Measurements from ENCODE around the gene KIF2B. TPM values are rescaled to one million over a fixed set of nuclear protein-coding genes. Genes with fewer than 3 reads are reported as not detected.

The KIF2B gene
- total RNA-seq (not detected in 2 replicates), polyA plus RNA-seq (not detected in 2 replicates), polyA minus RNA-seq (not detected in 2 replicates)
- not detected for total RNA-seq (2013)

GRCh38 chr17:53822764-53823163 is at the start of gene KIF2B:
KIF2B (plus strand) TSS chr17:53822927; CDS start chr17:53823034, 107 bp downstream.
- no peaks in the 10 kb centered on the region for H4K20me1 ChIP-seq (ENCODE audit: control insufficient read depth, insufficient read depth, low read length, poor library complexity, severe bottlenecking)
- no peaks in the 10 kb centered on the region for H3K4me1 Mint-ChIP-seq
- no peaks in the 10 kb centered on the region for H3K79me2 ChIP-seq (ENCODE audit: control insufficient read depth, insufficient read depth, low read length)
- H3K4me3 Mint-ChIP-seq: no peak within 1 kb of the TSS
- no peaks in the 10 kb centered on the region for H3K27me3 Mint-ChIP-seq
- no peak within 1 kb of the TSS for H3K27ac Mint-ChIP-seq
- no peak for TF ChIP-seq EZH2 (IDR thresholded peaks at IDR 0.05; ENCODE audit: borderline replicate concordance, insufficient read depth, low read depth, low read length, poor library complexity, severe bottlenecking)
- no peak for TF ChIP-seq CTCF (IDR thresholded peaks at IDR 0.05)
- no peak within 1 kb of the TSS for H3K27ac ChIP-seq (ENCODE audit: low read length in 2 of 2)
- intact Hi-C loops (cut with micrococcal nuclease): no loop called here
- no peaks in the 10 kb centered on the region for H3K36me3 ChIP-seq (replicated peaks in 1 of 2; ENCODE audit: control extremely low read depth in 1 of 2, control insufficient read depth in 1 of 2, extremely low read depth in 1 of 2, insufficient read depth in 2 of 2, low read length in 1 of 2)
- H3K9me3 Mint-ChIP-seq (ENCODE audit: insufficient read depth): peaks cover 6% of the 10 kb centered on the region
- no peak within 1 kb of the TSS for H3K4me2 ChIP-seq (replicated peaks; ENCODE audit: low read depth, low read length, poor library complexity, severe bottlenecking)
- DNase-seq (no peak), ATAC-seq (ENCODE audit: low read depth) (no peak)
- 90% methylated on average over 15 of the region's 17 CpGs for WGBS (ENCODE audit: insufficient coverage)
- CTCF ChIA-PET: no interaction called here
- no peaks in the 10 kb centered on the region for H3K4me1 ChIP-seq (ENCODE audit: control insufficient read depth in 2 of 2, insufficient read depth in 2 of 2, low read length in 2 of 2)
- H3K4me3 ChIP-seq (ENCODE audit: control extremely low read depth in 1 of 5, extremely low read depth in 1 of 5, insufficient read depth in 1 of 5, low read depth in 2 of 5, low read length in 4 of 5): no peak within 1 kb of the TSS
- H3K27me3 ChIP-seq (replicated peaks in 1 of 4; ENCODE audit: control extremely low read depth in 1 of 4, control insufficient read depth in 3 of 4, insufficient read depth in 4 of 4, low read length in 3 of 4): no peaks in the 10 kb centered on the region
- H3K9ac ChIP-seq (ENCODE audit: low read length): no peak within 1 kb of the TSS
- peaks cover 0 to 18% (median 1%) of the 10 kb centered on the region in 3 donors for H3K9me3 ChIP-seq (ENCODE audit: control extremely low read depth in 1 of 3, control insufficient read depth in 2 of 3, insufficient read depth in 1 of 3, low read length in 2 of 3)
- H2AFZ ChIP-seq (ENCODE audit: insufficient read depth, low read depth, low read length, poor library complexity, severe bottlenecking): no peak within 1 kb of the TSS
- POLR2A ChIA-PET: no interaction called here

- no peaks in the 10 kb centered on the region for H3K27me3 ChIP-seq (replicated peaks in 1 of 4; ENCODE audit: control extremely low read depth in 1 of 4, control insufficient read depth in 3 of 4, insufficient read depth in 4 of 4, low read length in 3 of 4)
- no peaks in the 10 kb centered on the region for H3K4me1 Mint-ChIP-seq
- WGBS (ENCODE audit: insufficient coverage): 85% methylated on average over 2 of the region's 2 CpGs
- no peak overlapping the region for H3K4me3 Mint-ChIP-seq
- no peaks in the 10 kb centered on the region for H4K20me1 ChIP-seq (ENCODE audit: control insufficient read depth, insufficient read depth, low read length, poor library complexity, severe bottlenecking)
- H2AFZ ChIP-seq (ENCODE audit: insufficient read depth, low read depth, low read length, poor library complexity, severe bottlenecking): no peak overlapping the region
- peaks cover 0 to 10% (median 0%) of the 10 kb centered on the region in 3 donors for H3K9me3 ChIP-seq (ENCODE audit: control extremely low read depth in 1 of 3, control insufficient read depth in 2 of 3, insufficient read depth in 1 of 3, low read length in 2 of 3)
- H3K27me3 Mint-ChIP-seq: no peaks in the 10 kb centered on the region
- CTCF ChIA-PET: no interaction called here
- H3K79me2 ChIP-seq (ENCODE audit: control insufficient read depth, insufficient read depth, low read length): no peaks in the 10 kb centered on the region
- no peak overlapping the region for H3K4me3 ChIP-seq (ENCODE audit: control extremely low read depth in 1 of 5, extremely low read depth in 1 of 5, insufficient read depth in 1 of 5, low read depth in 2 of 5, low read length in 4 of 5)
- POLR2A ChIA-PET: no interaction called here
- no peaks in the 10 kb centered on the region for H3K36me3 ChIP-seq (replicated peaks in 1 of 2; ENCODE audit: control extremely low read depth in 1 of 2, control insufficient read depth in 1 of 2, extremely low read depth in 1 of 2, insufficient read depth in 2 of 2, low read length in 1 of 2)
- intact Hi-C loops (cut with micrococcal nuclease): no loop called here
- no peaks in the 10 kb centered on the region for H3K4me1 ChIP-seq (ENCODE audit: control insufficient read depth in 2 of 2, insufficient read depth in 2 of 2, low read length in 2 of 2)
- DNase-seq (no peak), ATAC-seq (ENCODE audit: low read depth) (no peak)
- H3K27ac Mint-ChIP-seq: no peak overlapping the region
- no peak overlapping the region for H3K9ac ChIP-seq (ENCODE audit: low read length)
- no peak overlapping the region for H3K4me2 ChIP-seq (replicated peaks; ENCODE audit: low read depth, low read length, poor library complexity, severe bottlenecking)
- peaks cover 3% of the 10 kb centered on the region for H3K9me3 Mint-ChIP-seq (ENCODE audit: insufficient read depth)
- TF ChIP-seq CTCF (IDR thresholded peaks at IDR 0.05) (no peak), EZH2 (IDR thresholded peaks at IDR 0.05; ENCODE audit: borderline replicate concordance, insufficient read depth, low read depth, low read length, poor library complexity, severe bottlenecking) (no peak)
- no peak overlapping the region for H3K27ac ChIP-seq (ENCODE audit: low read length in 2 of 2)
Measured at GRCh38 chr17:53780320-53780719, 42.4 kb upstream of the KIF2B start.

Data from B cell (primary cell).